ENCODE results near the gene SLC7A10. TPM values are rescaled to one million over a fixed set of nuclear protein-coding genes. Genes with fewer than 3 reads are reported as not detected.
"Not testable (repeated sequence)": the region's sequence is repeated elsewhere in the genome, so short reads cannot be mapped to it uniquely, and the experiment has no call there.

SLC7A10 gene
- total RNA-seq, 1 donor from 2014 or later = 1.1 TPM

DNA sequence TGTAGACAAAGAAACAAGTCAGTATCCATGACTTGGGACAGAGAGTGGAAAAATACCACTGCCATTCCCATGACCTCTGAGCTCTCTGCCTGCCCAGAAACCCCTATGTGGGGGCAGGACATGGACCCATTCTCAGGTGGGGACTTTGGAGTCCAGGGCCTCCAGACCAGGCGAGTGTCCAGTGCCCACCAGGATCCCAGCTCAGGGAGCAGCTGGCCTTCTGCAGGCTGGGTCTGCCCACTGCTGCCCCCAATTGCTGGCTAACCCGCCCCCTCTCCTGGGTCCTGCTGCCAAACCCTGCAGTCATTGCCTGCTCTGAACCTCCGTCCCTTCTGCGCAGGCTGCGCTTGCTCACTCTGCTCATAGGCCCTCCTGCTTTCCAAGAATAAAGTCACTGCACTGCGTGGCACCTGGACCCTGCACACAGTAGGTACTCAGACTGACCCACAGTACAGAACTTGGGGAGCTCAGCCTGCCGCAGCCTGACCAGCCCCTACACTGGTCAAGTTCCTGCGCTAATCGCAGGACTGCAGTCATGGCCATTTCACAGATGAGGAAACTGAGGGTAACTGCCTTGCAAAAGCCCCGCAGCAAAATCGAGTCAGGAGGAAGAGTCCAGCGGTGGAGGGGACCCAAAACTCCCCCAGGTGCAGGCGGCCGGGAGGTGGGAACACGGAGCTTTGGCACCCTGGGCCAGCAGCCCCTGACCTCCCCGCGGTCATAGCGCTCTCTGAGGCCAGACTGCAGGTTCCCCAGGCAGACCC lies 774 bp downstream of the SLC7A10 start:
- Histone ChIP-seq H3K4me1 (no peaks in the 10 kb centered on the region), H3K9me3 (peaks cover 9% of the 10 kb centered on the region), H3K27me3 (peaks cover 49% of the 10 kb centered on the region), H3K27ac (no peak overlapping the region), H3K4me3 (no peak overlapping the region), H3K36me3 (no peaks in the 10 kb centered on the region)
- intact Hi-C loops (cut with DNase I) = no loop called here
- TF ChIP-seq, protein P1, sequence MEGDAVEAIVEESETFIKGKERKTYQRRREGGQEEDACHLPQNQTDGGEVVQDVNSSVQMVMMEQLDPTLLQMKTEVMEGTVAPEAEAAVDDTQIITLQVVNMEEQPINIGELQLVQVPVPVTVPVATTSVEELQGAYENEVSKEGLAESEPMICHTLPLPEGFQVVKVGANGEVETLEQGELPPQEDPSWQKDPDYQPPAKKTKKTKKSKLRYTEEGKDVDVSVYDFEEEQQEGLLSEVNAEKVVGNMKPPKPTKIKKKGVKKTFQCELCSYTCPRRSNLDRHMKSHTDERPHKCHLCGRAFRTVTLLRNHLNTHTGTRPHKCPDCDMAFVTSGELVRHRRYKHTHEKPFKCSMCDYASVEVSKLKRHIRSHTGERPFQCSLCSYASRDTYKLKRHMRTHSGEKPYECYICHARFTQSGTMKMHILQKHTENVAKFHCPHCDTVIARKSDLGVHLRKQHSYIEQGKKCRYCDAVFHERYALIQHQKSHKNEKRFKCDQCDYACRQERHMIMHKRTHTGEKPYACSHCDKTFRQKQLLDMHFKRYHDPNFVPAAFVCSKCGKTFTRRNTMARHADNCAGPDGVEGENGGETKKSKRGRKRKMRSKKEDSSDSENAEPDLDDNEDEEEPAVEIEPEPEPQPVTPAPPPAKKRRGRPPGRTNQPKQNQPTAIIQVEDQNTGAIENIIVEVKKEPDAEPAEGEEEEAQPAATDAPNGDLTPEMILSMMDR (IDR thresholded peaks at IDR 0.05) = no peak
- DNase-seq (no peak), ATAC-seq (no peak)

- ATAC-seq; H3K4me1 ChIP-seq; intact Hi-C loops (cut with DNase I); H3K36me3 ChIP-seq; H3K27ac ChIP-seq; H3K4me3 ChIP-seq; H3K9me3 ChIP-seq; DNase-seq: not testable (repeated sequence)
- peaks cover 37% of the 10 kb centered on the region for H3K27me3 ChIP-seq
Measured at GRCh38 chr19:33222255-33222654, 3.4 kb downstream of the SLC7A10 start.

- no peak for DNase-seq
- Histone ChIP-seq H3K27ac (no peak overlapping the region), H3K4me1 (no peaks in the 10 kb centered on the region), H3K27me3 (peaks cover 31% of the 10 kb centered on the region), H3K4me3 (no peak overlapping the region), H3K9me3 (no peaks in the 10 kb centered on the region), H3K36me3 (no peaks in the 10 kb centered on the region)
- intact Hi-C loops (cut with DNase I) = no loop called here
- ATAC-seq = no peak
- TF ChIP-seq, protein P1 (IDR thresholded peaks at IDR 0.05) = no peak
Measured at GRCh38 chr19:33221638-33222037, 4.0 kb downstream of the SLC7A10 start.

DNA sequence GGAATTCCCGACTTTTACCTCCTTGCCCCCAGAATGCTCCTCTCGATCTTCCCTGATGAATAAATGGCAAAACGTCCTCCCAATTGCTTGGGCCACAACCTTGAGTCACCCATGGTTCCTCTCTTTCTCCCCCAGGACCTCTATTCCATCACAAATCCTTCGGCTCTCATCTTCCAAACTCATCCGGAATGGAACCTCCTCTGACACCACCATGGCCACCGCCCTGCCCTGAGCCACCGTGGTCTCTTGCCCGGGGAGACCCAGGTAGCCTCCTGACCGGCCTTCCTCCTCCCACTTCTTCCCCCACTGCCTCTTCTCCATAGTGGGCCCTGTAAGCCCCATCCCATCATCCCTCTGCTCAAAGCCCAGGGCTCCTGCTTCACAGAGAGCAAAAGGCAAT lies 4.9 kb downstream of the SLC7A10 start:
- peaks cover 26% of the 10 kb centered on the region for H3K27me3 ChIP-seq
- DNase-seq (no peak), ATAC-seq (no peak)
- intact Hi-C loops (cut with DNase I) = no loop called here
- TF ChIP-seq, protein P1 (IDR thresholded peaks at IDR 0.05) = no peak
- H3K4me3 ChIP-seq = no peak overlapping the region
- H3K36me3 ChIP-seq = no peaks in the 10 kb centered on the region
- no peak overlapping the region for H3K27ac ChIP-seq
- no peaks in the 10 kb centered on the region for H3K4me1 ChIP-seq
- H3K9me3 ChIP-seq = no peaks in the 10 kb centered on the region

DNA sequence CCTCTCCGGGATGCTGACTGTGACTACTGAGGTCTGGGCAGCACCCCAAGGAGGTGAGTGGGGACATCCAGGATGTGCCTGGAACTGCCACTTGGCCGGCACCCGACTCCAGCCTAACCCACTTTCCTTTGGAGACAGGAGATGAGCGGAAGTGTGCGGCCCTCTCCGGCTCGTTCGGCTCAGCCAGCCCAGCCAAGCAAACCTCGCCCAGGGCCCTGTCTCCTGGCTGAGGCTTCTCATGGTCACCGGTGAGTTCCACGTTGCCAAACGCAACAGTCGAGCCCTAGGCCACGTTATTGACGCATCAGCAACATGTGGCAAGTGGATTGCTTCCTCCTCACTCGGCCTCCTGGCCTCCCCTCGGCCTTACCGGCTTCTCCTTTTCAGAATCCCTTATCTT lies 5.5 kb downstream of the SLC7A10 start:
- no peaks in the 10 kb centered on the region for H3K9me3 ChIP-seq
- no peak overlapping the region for H3K4me3 ChIP-seq
- no peaks in the 10 kb centered on the region for H3K36me3 ChIP-seq
- TF ChIP-seq, protein P1 (IDR thresholded peaks at IDR 0.05) = no peak
- peaks cover 21% of the 10 kb centered on the region for H3K27me3 ChIP-seq
- no peak overlapping the region for H3K27ac ChIP-seq
- no peaks in the 10 kb centered on the region for H3K4me1 ChIP-seq
- intact Hi-C loops (cut with DNase I) = no loop called here
- DNase-seq (no peak), ATAC-seq (no peak)

- no peak overlapping the region for H3K4me3 ChIP-seq
- intact Hi-C loops (cut with DNase I) = no loop called here
- H3K9me3 ChIP-seq = no peaks in the 10 kb centered on the region
- peaks cover 14% of the 10 kb centered on the region for H3K27me3 ChIP-seq
- TF ChIP-seq, protein P1 (IDR thresholded peaks at IDR 0.05) = no peak
- H3K36me3 ChIP-seq = no peaks in the 10 kb centered on the region
- no peak for ATAC-seq
- no peak for DNase-seq
- H3K27ac ChIP-seq = no peak overlapping the region
- H3K4me1 ChIP-seq = no peaks in the 10 kb centered on the region
Measured at GRCh38 chr19:33219261-33219815, 6.3 kb downstream of the SLC7A10 start.
